NK-92 (cell line): ENCODE data around the gene VPS54.
"Not testable (repeated sequence)": the region's sequence is repeated elsewhere in the genome, so short reads cannot be mapped to it uniquely, and the experiment has no call there.

ENCODE experiments used
- DNase-seq: peaks from one replicate; lab custom pipeline; 2025; ENCODE audit not compliant: unreplicated experiment; lab: John Stamatoyannopoulos, UW

Gene VPS54

GRCh38 chr2:63993871-63994270, 25.4 kb downstream of the VPS54 start:
- DNase-seq: no peak

- not testable (repeated sequence) for DNase-seq
These were observed 26.1 kb downstream of the VPS54 start for GRCh38 chr2:63993130-63993584.

- no peak for DNase-seq
These were observed 27.1 kb downstream of the VPS54 start for GRCh38 chr2:63992061-63992685.

- not testable (repeated sequence) for DNase-seq
These were observed 27.8 kb downstream of the VPS54 start for GRCh38 chr2:63991173-63991999.

GRCh38 chr2:63990072-63990471, 29.2 kb downstream of the VPS54 start:
- no peak for DNase-seq

GRCh38 chr2:63988842-63989436, 30.3 kb downstream of the VPS54 start:
- DNase-seq: not testable (repeated sequence)

- DNase-seq: no peak
These were observed 34.4 kb downstream of the VPS54 start for GRCh38 chr2:63984606-63985359.

- DNase-seq: no peak
These were observed 35.1 kb downstream of the VPS54 start for GRCh38 chr2:63983986-63984605.

- no peak for DNase-seq
These were observed 36.9 kb downstream of the VPS54 start for GRCh38 chr2:63982335-63982734.

GRCh38 chr2:63981702-63982103, 37.5 kb downstream of the VPS54 start:
- no peak for DNase-seq

- DNase-seq: no peak
These were observed 38.4 kb downstream of the VPS54 start for GRCh38 chr2:63980794-63981193.

- no peak for DNase-seq
These were observed 41.3 kb downstream of the VPS54 start for GRCh38 chr2:63977904-63978303.

- no peak for DNase-seq
These were observed 43.1 kb downstream of the VPS54 start for GRCh38 chr2:63976125-63976510.

GRCh38 chr2:63975437-63976124, 43.6 kb downstream of the VPS54 start:
- DNase-seq: no peak

- not testable (repeated sequence) for DNase-seq
These were observed 44.2 kb downstream of the VPS54 start for GRCh38 chr2:63975036-63975435.

GRCh38 chr2:63962186-63962585, 57.0 kb downstream of the VPS54 start:
- DNase-seq: no peak

- no peak for DNase-seq
These were observed 68.8 kb downstream of the VPS54 start for GRCh38 chr2:63950414-63950813.

- DNase-seq: no peak
These were observed 76.4 kb downstream of the VPS54 start for GRCh38 chr2:63942788-63943187.

- not testable (repeated sequence) for DNase-seq
These were observed 87.1 kb downstream of the VPS54 start for GRCh38 chr2:63932104-63932503.

GRCh38 chr2:63926815-63927214, 92.4 kb downstream of the VPS54 start:
- no peak for DNase-seq
